Measurements from ENCODE around the gene SNX30. TPM values are rescaled to one million over a fixed set of nuclear protein-coding genes. Genes with fewer than 3 reads are reported as not detected.

The SNX30 gene
- total RNA-seq, 1 donor from 2014 or later, result 7.5 TPM

DNA sequence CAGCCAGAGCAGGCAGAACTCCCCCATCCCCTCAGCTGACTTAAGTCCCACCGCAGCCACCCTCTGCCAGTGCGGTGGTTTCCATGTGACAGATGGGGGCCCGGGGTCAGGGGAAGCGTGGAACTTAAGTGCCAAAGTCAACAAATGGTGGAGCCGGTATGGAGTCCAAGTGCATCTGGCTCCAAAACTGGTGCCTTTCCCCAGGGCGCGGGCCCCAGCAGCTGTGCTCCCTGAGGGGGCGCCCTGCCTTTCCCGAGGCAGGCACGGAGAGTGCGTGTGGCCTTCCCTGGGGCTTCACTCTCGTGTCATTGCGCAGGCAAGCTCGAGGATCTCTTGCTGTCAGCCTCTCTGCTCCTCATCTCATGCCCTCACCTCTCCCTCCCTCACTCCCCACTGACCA, 106.3 kb downstream of the SNX30 start:
- DNase-seq (ENCODE audit: low read depth in 2 of 2), result peak in 1 of 2 donors; percentile 43

DNA sequence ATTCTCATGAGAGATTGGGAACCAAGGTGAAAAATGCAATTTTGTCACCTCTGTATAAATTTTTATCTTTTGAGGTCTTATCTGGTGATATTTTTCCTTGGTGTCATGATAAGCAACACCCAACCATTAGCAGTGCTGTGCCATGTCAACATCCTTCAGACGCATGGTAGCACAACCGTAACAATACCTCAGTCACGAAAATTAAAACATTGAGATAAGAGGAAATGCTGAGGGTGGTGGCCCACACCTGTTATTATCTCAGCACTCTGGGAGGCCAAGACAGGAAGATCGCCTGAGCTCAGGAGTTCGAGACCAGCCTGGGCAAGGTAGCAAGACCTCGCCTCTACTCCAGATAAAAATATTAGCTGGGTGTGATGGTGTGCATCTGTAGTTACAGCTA, 107.4 kb downstream of the SNX30 start:
- DNase-seq (ENCODE audit: low read depth in 2 of 2), result no peak

DNA sequence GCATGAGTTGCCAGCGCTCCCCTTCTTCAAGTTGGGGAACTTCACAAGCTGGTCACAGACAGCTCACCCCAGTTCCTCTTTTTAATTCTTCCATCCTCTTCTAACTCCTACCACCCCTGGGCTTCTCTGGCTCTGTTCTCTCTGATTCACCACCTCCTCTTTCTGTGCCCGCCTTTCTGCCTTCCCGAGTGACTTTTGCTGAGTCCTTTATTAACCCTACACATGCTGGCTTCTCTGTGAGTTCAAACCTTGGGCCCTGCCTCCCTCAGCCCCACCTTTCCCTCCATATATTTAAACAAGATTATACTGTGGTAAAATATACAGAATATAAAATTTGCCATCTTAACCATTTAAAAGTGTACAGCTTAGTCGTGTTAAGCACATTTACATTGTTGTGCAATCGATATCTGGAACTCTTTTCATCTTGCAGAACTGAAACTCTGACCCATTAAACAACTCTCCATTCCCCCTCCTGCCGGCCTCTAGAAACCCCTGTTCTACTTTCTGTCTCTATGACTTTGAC, 108.1 kb downstream of the SNX30 start:
- no peak for DNase-seq (ENCODE audit: low read depth in 2 of 2)

DNA sequence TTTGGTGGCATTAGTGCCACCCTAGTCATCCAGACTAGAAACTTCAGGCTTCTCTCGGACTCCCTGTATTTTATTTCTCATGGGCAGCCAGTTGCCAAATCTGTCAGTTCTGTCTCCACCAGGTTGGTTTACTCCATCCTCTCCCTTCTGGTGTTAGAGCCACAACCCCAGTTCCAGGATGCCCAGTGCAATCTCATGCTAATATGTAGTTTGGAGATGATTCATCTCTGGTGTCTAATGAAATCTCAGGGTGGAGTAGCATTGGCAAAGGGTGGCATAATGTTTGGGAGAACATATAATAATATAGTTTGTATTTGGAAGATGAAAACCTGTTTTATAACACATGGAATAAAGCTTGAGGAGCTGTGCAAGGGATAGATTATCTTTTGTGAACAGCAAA, 109.9 kb downstream of the SNX30 start:
- DNase-seq (ENCODE audit: low read depth in 2 of 2), result no peak

DNA sequence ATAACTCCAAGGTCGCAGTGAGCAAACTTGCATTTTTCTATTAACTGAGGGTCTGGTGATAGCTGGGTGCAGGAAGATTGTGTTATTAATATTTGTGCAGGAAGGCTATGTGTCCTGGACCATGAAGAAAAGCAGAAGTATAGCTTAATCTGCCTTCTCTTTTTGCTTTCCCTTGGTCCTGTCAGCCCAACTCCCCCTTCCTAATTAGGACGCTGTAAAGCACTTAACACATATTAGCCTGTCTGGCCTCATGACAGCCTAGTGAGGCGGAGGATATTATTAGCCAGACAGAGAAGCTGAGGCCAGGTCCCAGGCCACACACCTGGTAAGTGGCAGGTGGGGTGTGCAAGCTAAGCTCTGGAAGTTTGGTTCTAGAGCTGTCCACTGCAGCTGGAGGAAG, 110.6 kb downstream of the SNX30 start:
- no peak for DNase-seq (ENCODE audit: low read depth in 2 of 2)

DNA sequence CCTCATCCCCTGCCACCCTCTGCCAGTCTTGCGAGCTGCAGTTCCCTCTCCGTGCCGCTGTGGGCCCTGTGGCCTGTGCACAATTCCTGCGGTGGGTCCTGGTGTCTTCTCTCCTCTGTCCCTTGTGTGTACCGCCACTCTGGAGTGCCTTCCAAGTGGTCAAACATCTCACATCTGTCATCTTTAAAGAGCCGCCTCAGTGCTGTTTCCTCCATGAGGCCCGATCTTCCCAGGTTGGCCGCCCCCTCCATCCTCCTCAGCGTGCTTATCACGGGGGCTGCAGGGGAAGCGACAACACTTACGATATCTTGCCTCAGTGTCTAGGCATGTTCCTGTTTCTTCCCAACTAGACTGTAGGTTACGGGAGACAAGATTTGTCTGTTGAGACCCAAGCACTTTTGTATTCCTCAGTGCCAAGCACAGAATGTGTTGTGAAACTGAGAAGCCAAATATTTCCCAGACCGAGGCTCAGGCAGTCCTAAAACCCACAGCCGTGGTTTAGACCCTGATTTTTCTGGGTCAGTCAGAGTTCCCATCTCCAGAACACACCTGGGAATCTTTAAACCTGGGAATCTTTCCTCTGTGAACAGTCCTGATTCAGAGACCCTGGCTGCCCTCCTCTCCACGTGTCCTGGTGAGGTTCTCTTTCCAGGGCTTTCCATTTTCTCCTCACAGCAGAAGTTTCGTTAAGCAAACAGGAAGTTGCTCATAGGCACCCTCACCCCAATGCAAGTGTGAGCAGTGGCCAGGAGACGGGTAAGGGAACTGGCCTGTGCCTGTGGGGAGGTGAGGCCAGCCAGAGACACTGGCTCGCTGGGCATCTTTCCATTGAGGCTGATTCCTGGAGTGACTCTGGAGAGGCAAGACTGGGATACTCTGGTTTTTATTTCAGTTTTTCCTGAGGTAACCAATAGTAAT, 111.3 kb downstream of the SNX30 start:
- DNase-seq (ENCODE audit: low read depth in 2 of 2), result peak in 1 of 2 donors; percentile 74

DNA sequence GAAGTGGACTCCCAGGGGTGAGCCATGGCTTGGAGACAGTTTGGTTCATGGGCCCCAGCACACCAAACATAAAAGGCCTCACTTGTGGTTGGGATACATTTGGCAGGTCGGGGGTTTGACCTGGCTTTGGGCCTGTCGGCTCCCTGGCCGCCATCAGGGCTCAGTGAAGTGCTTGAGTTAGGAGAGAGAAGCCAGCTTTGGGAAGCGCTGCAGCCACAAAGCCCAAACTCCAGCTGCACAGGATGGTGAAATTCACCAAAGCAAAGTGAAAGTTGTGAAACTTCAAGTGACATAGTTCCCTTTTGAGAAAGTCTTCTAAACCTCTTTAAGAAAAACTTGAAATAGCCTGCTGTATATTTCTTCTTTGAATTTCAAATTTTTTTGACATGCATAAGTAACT, 112.7 kb downstream of the SNX30 start:
- no peak for DNase-seq (ENCODE audit: low read depth in 2 of 2)

DNA sequence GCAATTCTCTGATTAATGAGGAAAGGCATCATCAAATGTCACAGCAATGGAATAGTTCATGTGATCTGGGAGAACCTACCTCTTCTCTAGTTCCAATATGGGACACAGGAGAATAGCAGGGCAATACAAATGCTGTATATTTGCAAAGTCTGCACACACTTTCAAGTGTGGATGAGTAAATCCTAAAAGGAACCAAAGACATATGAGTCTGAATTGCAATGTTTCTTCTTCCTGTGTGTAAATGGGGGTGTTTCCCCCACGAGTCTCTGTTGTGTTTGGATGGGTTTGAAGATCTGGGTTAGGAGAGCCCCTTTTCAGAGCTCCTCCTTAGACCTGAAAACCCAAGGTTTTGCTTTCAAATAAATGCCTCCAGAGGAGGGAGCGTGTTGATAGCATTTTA, 113.2 kb downstream of the SNX30 start:
- DNase-seq (ENCODE audit: low read depth in 2 of 2), result no peak

DNA sequence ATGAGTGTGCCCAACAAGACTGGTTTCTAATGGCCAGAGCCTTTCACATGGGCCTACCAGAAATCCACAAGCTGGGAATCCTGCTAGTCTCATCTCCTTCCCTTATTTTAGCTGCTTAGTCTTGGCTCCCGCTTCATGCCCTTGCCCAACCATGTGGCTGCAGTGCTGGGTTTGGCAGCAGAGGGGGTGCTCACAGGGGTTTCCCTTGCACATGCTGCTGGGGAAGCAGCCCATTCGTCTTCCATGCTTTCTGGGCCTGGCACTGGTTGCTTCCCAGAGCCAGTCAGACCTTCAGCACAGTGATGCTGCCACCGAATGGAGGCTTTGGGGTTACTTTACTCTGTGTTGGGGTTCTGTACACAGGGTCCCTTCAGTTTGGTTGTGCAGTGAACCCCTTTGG, 113.8 kb downstream of the SNX30 start:
- no peak for DNase-seq (ENCODE audit: low read depth in 2 of 2)

DNA sequence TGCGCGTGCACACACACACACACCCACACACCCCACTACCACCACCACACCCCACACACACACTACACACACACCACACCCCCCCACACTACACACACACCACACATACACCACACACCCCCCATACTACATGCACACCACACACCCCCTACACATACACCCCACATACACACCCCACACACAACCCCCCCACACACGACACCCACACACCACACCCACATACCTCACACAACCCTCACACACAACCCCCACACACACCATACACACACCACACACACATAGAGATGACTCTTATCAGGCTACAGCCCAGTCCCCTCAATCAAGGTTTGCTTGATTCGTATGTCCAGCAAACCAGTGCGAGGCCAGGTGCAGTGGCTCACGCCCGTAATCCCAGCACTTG, 114.4 kb downstream of the SNX30 start:
- no peak for DNase-seq (ENCODE audit: low read depth in 2 of 2)

DNA sequence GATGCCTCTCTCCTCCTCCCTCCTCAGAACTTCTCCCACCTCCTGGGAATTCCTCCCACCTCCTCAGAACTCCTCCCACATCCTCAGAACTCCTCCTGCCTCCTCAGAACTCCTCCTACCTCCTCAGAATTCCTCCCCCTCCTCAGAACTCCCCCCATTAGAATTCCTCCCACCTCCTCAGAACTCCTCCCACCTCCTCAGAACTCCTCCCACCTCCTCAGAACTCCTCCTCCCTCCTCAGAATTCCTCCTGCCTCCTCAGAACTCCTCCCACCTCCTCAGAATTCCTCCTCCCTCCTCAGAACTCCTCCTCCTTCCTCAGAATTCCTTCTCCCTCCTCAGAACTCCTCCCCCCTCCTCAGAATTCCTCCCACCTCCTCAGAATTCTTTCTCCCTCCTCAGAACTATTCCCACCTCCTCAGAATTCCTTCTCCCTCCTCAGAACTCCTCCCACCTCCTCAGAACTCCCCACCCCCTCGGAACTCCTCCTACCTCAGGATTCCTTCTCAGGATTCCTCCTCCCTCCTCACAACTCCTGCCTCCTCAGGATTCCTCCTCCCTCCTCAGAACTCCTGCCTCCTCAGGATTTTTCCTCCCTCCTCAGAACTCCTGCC, 116.2 kb downstream of the SNX30 start:
- peak in 1 of 2 donors; percentile 90 for DNase-seq (ENCODE audit: low read depth in 2 of 2)

DNA sequence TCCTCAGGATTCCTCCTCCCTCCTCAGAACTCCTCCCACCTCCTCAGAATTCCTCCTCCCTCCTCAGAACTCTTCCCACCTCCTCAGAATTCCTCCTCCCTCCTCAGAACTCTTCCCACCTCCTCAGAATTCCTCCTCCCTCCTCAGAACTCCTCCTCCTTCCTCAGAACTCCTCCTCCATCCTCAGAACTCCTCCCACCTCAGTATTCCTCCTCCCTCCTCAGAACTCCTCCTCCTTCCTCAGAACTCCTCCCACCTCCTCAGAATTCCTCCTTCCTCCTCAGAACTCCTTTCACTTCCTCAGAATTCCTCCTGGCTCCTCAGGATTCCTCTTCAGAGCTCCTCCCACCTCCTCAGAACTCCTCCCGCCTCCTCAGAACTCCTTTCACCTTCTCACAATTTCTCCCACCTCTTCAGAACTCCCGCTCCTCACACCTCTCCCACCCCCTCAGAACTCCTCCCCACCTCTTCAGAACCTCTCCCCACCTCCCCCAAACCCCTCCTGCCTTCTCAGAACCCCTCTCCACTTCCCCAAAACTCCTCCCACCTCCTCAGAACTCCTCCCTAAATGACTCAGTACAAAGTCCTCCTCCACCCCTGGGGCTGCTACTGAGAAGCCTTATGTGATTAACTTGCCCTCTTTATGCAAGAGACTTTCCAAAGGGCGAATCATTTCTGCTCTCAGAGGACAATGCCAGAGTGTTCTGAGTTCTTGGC, 116.9 kb downstream of the SNX30 start:
- peak in 1 of 2 donors; percentile 92 for DNase-seq (ENCODE audit: low read depth in 2 of 2)

DNA sequence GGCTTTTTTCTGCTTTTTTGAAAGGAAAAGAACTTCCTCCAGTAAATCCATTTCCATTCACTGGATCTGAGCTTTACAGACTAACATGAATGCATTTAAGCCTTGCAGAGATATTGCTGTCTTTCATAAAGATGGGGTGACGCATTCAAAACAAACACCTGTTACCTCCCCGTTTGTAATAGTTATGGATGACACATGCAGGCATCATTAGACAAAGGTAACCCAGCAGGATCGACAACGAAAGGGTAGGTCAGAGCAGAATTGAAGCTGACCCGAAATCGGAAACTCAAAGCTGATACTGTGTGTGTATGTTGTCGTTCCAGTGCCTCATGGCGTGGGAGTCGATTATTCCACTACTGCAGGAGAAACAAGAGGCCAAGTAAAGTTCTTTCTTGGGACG, 117.9 kb downstream of the SNX30 start:
- DNase-seq (ENCODE audit: low read depth in 2 of 2), result no peak

DNA sequence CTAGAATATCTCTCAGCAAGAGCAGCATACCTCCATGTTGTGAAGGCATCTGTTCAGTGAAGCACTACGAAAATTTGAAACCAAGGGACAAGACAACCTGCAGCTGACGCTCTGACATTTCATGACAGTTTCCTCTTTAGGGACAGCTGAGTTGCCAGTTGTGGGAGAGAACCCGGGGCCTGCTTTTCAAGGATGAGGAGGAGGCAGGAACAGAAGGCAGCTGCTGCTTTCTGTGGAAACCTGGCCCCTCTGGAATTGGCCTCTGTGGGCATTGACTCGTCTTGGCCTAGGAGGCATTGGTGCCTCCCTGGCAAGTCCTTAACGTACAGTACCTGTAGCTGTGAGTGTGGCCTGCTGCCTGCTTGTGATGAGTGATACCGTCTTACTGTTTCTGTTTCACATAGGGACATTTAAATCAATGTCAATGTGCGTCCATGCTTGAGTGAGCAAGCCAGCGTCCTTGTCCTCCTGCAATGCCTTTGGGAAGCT, 118.5 kb downstream of the SNX30 start:
- DNase-seq (ENCODE audit: low read depth in 2 of 2), result no peak

DNA sequence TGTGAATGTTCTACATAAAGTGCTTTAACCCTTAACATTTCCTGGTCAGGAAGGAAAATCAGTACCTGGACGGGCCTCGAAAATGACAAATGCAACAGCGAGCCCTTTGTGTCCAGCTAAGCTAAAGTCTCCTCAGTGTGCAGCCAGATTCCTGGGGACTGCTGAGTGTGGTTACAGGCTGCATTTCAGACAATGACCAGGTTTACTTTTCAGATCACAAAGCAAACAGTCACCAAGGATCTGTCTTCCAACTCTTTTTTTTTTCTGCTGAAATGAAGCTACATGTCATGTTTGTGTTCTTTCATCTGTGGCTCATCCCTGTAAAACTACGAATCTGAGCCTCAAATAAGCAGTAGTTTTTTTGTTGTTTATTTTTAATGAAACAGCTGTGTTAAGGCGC, 119.4 kb downstream of the SNX30 start:
- DNase-seq (ENCODE audit: low read depth in 2 of 2), result no peak

DNA sequence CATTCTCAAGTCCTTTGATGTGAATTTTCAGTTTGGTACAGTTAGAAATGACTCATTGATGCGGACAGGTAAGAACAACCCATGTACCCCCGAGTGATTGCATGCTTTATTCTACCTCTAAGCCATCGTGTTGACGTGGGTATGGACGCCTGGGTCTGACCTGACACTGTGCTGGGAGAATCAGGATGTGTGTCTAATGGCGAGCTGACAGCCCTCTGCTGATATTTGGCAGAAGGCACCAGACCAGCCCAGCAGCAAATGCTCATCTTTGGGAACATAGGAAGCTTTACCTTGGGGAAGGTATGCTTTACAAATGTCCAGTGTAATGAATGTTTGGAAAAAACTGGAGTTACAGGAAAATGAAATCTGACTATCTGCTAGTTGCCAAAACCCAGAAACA, 120.0 kb downstream of the SNX30 start:
- DNase-seq (ENCODE audit: low read depth in 2 of 2), result no peak

DNA sequence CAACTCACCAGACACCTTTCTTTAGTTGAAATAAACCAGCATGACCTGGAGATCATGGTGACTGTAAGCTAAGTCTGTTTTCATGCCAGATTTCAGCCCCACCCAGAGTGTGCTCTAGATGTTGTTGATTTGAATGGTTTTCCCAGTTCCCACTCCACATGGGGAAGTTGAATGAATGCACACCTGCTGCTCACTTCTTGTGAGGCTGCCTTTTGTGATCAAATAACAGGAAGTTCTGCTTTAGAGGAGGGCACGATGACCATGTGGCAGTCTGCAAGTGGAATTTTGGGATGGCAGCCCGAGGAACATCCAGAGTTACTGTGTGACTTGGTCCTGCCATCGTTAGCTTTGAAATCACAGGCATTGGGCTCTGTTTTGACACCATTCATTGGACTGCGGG, 121.5 kb downstream of the SNX30 start:
- no peak for DNase-seq (ENCODE audit: low read depth in 2 of 2)

DNA sequence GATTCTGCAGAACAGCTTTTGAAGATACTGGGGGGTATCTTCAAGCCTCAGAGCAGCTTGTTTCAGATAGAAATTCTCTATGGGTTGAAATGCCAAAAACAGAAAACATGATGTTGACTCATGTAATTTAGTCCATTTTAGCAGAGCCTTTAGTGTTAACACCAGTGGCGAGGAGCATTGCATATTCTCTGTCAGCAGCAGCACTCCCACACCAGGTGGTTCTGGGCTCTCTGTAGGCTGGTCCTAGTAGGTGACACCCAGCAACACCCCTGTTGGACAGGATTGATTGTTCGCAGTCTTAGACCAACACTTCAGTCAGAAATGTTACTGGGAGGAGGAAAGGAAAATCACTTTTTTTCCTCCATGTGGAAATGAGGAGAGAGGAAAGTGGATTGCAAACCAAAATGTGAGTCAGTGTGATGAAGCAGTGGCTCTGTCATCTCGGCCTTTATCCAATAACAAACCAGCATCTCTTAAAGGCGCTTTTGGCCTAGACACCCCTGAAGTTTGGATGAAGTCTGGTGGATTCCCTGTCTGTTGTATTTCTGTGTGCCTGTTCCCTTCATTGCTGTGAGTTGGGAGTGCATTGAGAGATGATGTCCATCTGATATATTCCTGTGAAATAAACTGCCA, 123.3 kb downstream of the SNX30 start:
- DNase-seq (ENCODE audit: low read depth in 2 of 2), result no peak

DNA sequence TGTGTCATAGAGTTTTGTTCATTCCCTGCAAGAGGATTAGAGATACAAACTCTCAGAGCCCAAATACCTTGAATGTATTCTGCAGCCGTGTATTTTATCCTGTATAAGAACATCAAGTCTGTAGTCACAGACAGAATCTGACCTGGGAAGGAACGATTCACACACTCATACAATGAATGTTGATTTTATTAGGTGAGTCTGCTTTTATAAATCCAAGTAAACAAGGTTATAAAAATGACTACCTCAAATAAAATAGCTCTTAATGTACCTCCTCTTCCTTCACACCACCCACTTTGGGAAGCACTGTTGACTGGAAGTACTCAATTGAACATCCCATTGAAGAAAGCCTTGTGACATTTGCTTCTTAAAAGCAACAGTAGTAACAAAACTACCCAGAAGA, 128.2 kb downstream of the SNX30 start:
- DNase-seq (ENCODE audit: low read depth in 2 of 2), result no peak

DNA sequence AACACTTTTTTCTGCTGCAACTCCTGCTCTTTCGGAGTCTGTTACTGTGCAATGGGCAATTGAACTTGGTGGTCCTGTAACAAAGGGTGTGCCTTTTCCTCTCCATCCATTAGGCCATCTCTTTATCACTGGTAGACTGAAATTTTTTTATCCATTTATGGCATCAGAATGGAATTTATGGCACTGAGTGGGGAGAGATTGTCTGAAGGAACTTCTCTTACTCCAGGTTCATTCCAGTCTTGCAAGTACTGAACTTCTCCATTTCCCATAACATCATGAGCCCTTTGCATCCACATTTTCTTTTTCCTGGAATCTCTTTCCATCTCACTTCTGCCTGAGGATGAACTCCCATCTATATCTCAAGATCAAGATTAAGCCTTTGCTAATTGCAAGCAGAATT, 130.1 kb downstream of the SNX30 start:
- no peak for DNase-seq (ENCODE audit: low read depth in 2 of 2)

DNA sequence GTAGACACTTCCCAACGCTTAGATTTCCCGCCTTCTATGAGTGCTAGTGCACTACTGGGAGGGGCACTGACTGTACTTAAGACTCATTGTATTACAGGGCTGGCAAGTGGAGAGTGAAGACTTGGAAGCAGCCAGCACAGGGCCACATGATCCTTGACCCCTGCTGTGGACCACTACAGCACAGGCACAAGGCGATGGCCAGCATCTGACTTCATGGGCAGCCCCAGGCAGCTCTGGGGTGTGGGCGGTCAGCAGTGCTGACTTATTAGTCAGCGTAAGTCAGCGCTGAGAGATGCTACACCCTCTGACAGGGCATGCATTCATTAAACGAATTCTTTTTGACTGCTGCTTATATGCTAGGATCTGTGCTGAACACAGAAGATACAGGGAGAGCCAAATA, 130.8 kb downstream of the SNX30 start:
- DNase-seq (ENCODE audit: low read depth in 2 of 2), result peak in 1 of 2 donors; percentile 17

DNA sequence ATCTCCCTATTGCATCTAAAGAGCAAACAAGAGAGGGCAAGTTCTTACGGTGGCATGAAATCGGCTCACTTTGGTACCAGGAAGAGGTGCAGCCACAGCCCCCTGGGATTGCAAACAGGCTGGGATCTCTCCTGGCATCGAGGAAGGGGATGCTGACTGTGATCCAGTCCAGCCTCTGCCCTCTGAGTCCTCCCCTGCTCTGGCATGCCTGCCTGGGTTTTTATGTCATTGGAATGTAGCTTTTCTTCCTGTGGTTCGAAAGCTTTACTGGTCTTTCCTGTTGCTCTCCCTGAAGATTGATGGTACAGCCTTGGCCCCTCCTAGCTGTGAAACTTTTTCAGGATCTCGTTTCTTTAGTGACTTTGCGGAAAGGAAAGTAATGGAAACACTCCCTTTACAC, 133.5 kb downstream of the SNX30 start:
- DNase-seq (ENCODE audit: low read depth in 2 of 2), result peak in 1 of 2 donors; percentile 84
